Activated naive CD4-positive, alpha-beta T cell treated with anti-CD3 and anti-CD28 coated beads, Interleukin-2, amount 50 U/mL, for 16 hours (primary cell): ENCODE data around the gene COA8.
"Not testable (repeated sequence)": the region's sequence is repeated elsewhere in the genome, so short reads cannot be mapped to it uniquely, and the experiment has no call there.

Source experiments
- DNase-seq: peaks from one replicate; pipeline ENCODE4 v3.0.0-alpha.2; 2020

Gene COA8

GRCh38 chr14:103562429-103563225 is at the start of gene COA8, which contains the start of gene BAG5:
COA8 (plus strand) TSS chr14:103562960; CDS start chr14:103563002, 42 bp downstream.
BAG5 (minus strand) TSS chr14:103562657; CDS start chr14:103561164, 1,493 bp downstream.
- DNase-seq: peak; percentile 90

GRCh38 chr14:103514596-103515421 is 48.0 kb upstream of the COA8 start:
- no peak for DNase-seq

GRCh38 chr14:103516426-103517173 is 46.2 kb upstream of the COA8 start:
- no peak for DNase-seq

GRCh38 chr14:103517174-103517566 is 45.6 kb upstream of the COA8 start:
- DNase-seq: no peak

GRCh38 chr14:103517721-103518421 is 44.9 kb upstream of the COA8 start:
- no peak for DNase-seq

- peak; percentile 63 for DNase-seq
Observed at GRCh38 chr14:103518422-103519042, 44.2 kb upstream of the COA8 start.

GRCh38 chr14:103519043-103519836 is 43.5 kb upstream of the COA8 start:
- no peak for DNase-seq

- DNase-seq: no peak
Observed at GRCh38 chr14:103519837-103520212, 42.9 kb upstream of the COA8 start.

GRCh38 chr14:103520269-103520656 is 42.5 kb upstream of the COA8 start:
- no peak for DNase-seq

GRCh38 chr14:103520657-103521437 is 41.9 kb upstream of the COA8 start:
- peak; percentile 65 for DNase-seq

GRCh38 chr14:103521438-103521950 is 41.3 kb upstream of the COA8 start:
- DNase-seq: peak; percentile 15

GRCh38 chr14:103521951-103522563 is 40.7 kb upstream of the COA8 start:
- peak; percentile 22 for DNase-seq

GRCh38 chr14:103522649-103523574 is 39.8 kb upstream of the COA8 start, which contains the start of gene CKB:
CKB (minus strand) TSS chr14:103522830; CDS start chr14:103522493, 337 bp downstream.
- peak; percentile 25 for DNase-seq

- no peak for DNase-seq
Observed at GRCh38 chr14:103523575-103523954, 39.2 kb upstream of the COA8 start.

- DNase-seq: no peak
Observed at GRCh38 chr14:103524002-103524935, 38.5 kb upstream of the COA8 start.

- DNase-seq: not testable (repeated sequence)
Observed at GRCh38 chr14:103525430-103526246, 37.1 kb upstream of the COA8 start.
